Measurements from ENCODE around the gene HBM.

Gene HBM

DNA sequence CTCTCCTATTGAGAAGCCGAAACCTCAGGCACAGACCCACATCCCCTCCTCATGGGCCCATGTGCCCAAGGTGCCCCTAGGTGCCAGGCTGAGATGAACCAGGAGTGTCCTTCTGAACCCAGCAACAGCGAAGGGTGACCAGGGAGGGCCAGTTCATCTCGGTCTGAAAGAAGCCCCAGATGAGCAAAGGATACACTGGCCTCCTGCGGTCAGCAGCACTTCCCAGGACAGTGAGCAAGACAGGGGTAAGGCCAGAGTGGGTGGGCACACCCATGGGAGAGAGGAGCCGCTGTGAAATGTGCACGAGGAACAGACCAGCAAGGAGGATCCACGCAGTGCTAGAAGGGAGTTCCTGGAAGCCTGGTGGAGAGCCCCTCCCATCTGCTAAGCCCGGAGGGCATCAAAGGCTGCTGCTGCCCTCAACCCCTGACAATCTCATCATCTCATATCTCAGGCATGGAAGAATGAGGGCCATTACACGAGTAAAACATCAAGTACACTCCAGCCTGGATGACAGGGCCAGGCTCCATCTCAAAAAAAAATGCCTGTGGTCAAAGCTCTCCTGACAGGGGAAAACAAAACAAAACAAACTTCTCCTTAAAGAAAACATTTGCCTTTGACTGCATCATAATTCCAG is 16.6 kb upstream of the HBM start:
- TF ChIP-seq TRIM28 (IDR thresholded peaks at IDR 0.05; ENCODE audit: borderline replicate concordance, low read length) (peak; percentile 26; the same call in 1 of the 2 replicates), ZBTB17 (tag by site-specific recombination; IDR thresholded peaks at IDR 0.05) (peak; percentile 12; the same call in 1 of the 2 replicates), ZNF335 (tag by site-specific recombination; conservative IDR thresholded peaks at IDR 0.05) (peak; percentile 54; the same call in 1 of the 2 replicates), ZNF596 (tag by site-specific recombination; IDR thresholded peaks at IDR 0.05) (no peak), SCRT1 (tag by site-specific recombination; IDR thresholded peaks at IDR 0.05; ENCODE audit: borderline replicate concordance) (no peak)
- TF ChIP-seq, protein P1, sequence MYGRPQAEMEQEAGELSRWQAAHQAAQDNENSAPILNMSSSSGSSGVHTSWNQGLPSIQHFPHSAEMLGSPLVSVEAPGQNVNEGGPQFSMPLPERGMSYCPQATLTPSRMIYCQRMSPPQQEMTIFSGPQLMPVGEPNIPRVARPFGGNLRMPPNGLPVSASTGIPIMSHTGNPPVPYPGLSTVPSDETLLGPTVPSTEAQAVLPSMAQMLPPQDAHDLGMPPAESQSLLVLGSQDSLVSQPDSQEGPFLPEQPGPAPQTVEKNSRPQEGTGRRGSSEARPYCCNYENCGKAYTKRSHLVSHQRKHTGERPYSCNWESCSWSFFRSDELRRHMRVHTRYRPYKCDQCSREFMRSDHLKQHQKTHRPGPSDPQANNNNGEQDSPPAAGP (tag by site-specific recombination; IDR thresholded peaks at IDR 0.05), result 0 out of 2 replicates have a peak, but pooled peaks have one; percentile 31

DNA sequence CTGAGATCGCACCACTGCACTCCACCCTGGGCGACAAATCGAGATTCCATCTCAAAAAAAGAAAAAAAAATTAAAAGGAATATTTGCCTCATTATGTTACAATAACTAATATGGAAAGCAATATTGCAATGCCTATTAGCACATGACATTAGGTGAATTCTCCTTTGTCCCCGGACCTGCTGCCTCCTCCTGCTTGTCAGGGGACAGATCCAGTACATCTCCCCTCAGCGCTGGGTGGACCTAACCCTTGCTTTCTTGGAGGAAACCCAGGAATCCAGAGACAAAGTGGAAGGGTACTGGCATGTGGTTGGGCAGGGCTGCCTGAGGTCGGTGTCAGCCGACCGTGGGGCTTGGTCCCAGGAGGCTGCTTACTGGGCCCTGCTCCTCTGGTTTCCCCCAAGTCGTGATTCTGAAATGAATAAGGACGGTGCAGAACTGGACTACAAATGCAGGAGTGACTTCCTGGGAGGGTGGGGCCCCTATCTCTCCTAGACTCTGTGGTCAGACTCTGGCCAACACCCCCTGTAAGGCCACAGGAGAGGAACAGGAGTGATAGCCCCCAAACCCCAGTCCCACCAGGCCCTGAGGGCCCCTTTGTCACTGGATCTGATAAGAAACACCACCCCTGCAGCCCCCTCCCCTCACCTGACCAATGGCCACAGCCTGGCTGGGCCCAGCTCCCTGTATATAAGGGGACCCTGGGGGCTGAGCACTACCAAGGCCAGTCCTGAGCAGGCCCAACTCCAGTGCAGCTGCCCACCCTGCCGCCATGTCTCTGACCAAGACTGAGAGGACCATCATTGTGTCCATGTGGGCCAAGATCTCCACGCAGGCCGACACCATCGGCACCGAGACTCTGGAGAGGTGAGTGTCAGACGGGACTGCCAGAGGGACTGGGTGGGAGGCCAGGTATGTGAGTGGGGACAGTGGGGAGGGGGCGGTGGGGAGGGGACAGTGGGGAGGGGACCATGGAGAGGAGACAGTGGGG is 13.3 kb upstream of the HBM start, which contains the start of gene HBZ:
TSS of gene HBZ (plus strand) at position 504 of the 988 bp plus-strand sequence. CDS start at position 770, 266 bp downstream.
- ChIA-PET CTCF (interaction anchor here (0.7 kb wide), 1 partner anchor 183 kb away, joined by 3 read pairs; no protein-coding TSS in a partner anchor), POLR2A (no interaction called here)
- Histone ChIP-seq H3K9me3 (ENCODE audit: control insufficient read depth, insufficient read depth, low read depth, low read length) (no peaks in the 10 kb centered on the region), H3K36me3 (ENCODE audit: control insufficient read depth in 2 of 2, insufficient read depth in 1 of 2, low read length in 2 of 2) (no peaks in the 10 kb centered on the region), H3K4me1 (ENCODE audit: control insufficient read depth, insufficient read depth, low read length) (peaks cover 4% of the 10 kb centered on the region; the same call in 1 of the 2 replicates), H3K4me3 (ENCODE audit: low read depth, low read length) (no peak within 1 kb of the TSS), H3K27ac (ENCODE audit: extremely low read depth, low read depth, low read length) (no peak within 1 kb of the TSS)
- TF ChIP-seq EGR2 (tag by site-specific recombination; IDR thresholded peaks at IDR 0.05; ENCODE audit: low read depth) (no peak), ZBTB17 (tag by site-specific recombination; IDR thresholded peaks at IDR 0.05) (no peak)
- TF ChIP-seq, protein P2, sequence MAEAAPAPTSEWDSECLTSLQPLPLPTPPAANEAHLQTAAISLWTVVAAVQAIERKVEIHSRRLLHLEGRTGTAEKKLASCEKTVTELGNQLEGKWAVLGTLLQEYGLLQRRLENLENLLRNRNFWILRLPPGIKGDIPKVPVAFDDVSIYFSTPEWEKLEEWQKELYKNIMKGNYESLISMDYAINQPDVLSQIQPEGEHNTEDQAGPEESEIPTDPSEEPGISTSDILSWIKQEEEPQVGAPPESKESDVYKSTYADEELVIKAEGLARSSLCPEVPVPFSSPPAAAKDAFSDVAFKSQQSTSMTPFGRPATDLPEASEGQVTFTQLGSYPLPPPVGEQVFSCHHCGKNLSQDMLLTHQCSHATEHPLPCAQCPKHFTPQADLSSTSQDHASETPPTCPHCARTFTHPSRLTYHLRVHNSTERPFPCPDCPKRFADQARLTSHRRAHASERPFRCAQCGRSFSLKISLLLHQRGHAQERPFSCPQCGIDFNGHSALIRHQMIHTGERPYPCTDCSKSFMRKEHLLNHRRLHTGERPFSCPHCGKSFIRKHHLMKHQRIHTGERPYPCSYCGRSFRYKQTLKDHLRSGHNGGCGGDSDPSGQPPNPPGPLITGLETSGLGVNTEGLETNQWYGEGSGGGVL (tag by site-specific recombination; IDR thresholded peaks at IDR 0.05), result no peak
- TF ChIP-seq, protein P3, sequence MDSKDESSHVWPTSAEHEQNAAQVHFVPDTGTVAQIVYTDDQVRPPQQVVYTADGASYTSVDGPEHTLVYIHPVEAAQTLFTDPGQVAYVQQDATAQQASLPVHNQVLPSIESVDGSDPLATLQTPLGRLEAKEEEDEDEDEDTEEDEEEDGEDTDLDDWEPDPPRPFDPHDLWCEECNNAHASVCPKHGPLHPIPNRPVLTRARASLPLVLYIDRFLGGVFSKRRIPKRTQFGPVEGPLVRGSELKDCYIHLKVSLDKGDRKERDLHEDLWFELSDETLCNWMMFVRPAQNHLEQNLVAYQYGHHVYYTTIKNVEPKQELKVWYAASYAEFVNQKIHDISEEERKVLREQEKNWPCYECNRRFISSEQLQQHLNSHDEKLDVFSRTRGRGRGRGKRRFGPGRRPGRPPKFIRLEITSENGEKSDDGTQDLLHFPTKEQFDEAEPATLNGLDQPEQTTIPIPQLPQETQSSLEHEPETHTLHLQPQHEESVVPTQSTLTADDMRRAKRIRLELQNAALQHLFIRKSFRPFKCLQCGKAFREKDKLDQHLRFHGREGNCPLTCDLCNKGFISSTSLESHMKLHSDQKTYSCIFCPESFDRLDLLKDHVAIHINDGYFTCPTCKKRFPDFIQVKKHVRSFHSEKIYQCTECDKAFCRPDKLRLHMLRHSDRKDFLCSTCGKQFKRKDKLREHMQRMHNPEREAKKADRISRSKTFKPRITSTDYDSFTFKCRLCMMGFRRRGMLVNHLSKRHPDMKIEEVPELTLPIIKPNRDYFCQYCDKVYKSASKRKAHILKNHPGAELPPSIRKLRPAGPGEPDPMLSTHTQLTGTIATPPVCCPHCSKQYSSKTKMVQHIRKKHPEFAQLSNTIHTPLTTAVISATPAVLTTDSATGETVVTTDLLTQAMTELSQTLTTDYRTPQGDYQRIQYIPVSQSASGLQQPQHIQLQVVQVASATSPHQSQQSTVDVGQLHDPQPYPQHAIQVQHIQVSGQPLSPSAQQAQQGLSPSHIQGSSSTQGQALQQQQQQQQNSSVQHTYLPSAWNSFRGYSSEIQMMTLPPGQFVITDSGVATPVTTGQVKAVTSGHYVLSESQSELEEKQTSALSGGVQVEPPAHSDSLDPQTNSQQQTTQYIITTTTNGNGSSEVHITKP (tag by site-specific recombination; IDR thresholded peaks at IDR 0.05), result peak; percentile 38; the same call in 1 of the 2 replicates
- TF ChIP-seq, protein P4, sequence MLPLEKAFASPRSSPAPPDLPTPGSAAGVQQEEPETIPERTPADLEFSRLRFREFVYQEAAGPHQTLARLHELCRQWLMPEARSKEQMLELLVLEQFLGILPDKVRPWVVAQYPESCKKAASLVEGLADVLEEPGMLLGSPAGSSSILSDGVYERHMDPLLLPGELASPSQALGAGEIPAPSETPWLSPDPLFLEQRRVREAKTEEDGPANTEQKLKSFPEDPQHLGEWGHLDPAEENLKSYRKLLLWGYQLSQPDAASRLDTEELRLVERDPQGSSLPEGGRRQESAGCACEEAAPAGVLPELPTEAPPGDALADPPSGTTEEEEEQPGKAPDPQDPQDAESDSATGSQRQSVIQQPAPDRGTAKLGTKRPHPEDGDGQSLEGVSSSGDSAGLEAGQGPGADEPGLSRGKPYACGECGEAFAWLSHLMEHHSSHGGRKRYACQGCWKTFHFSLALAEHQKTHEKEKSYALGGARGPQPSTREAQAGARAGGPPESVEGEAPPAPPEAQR (tag by site-specific recombination; IDR thresholded peaks at IDR 0.05), result no peak
- TF ChIP-seq, protein P5, sequence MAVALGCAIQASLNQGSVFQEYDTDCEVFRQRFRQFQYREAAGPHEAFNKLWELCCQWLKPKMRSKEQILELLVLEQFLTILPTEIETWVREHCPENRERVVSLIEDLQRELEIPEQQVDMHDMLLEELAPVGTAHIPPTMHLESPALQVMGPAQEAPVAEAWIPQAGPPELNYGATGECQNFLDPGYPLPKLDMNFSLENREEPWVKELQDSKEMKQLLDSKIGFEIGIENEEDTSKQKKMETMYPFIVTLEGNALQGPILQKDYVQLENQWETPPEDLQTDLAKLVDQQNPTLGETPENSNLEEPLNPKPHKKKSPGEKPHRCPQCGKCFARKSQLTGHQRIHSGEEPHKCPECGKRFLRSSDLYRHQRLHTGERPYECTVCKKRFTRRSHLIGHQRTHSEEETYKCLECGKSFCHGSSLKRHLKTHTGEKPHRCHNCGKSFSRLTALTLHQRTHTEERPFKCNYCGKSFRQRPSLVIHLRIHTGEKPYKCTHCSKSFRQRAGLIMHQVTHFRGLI (tag by site-specific recombination; IDR thresholded peaks at IDR 0.05), result peak; percentile 81
- TF ChIP-seq, protein P6, sequence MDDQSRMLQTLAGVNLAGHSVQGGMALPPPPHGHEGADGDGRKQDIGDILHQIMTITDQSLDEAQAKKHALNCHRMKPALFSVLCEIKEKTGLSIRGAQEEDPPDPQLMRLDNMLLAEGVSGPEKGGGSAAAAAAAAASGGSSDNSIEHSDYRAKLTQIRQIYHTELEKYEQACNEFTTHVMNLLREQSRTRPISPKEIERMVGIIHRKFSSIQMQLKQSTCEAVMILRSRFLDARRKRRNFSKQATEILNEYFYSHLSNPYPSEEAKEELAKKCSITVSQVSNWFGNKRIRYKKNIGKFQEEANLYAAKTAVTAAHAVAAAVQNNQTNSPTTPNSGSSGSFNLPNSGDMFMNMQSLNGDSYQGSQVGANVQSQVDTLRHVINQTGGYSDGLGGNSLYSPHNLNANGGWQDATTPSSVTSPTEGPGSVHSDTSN (CRISPR knock-in tag; IDR thresholded peaks at IDR 0.05), result no peak

More for the DNA sequence above, 16.6 kb upstream of the HBM start:
- POLR2A ChIA-PET, result interaction anchor here (0.5 to 0.6 kb wide), 2 partner anchors 10 kb away, joined by 3 to 5 read pairs; no protein-coding TSS in a partner anchor
- Histone ChIP-seq H3K4me3 (ENCODE audit: low read depth, low read length) (no peak overlapping the region), H3K27ac (ENCODE audit: extremely low read depth, low read depth, low read length) (no peak overlapping the region), H3K4me1 (ENCODE audit: control insufficient read depth, insufficient read depth, low read length) (peaks cover 4% of the 10 kb centered on the region; the same call in 1 of the 2 replicates), H3K9me3 (ENCODE audit: control insufficient read depth, insufficient read depth, low read depth, low read length) (no peaks in the 10 kb centered on the region), H3K36me3 (ENCODE audit: control insufficient read depth in 2 of 2, insufficient read depth in 1 of 2, low read length in 2 of 2) (no peaks in the 10 kb centered on the region)
- CTCF ChIA-PET, result interaction anchor here (0.5 to 1.5 kb wide), 2 partner anchors 52 to 81 kb away, joined by 3 to 8 read pairs; no protein-coding TSS in a partner anchor

All from HEK293 (cell line).